ENCODE measurements around the gene FAM181A. TPM values are rescaled to one million over a fixed set of nuclear protein-coding genes. Genes with fewer than 3 reads are reported as not detected.

The FAM181A gene
- total RNA-seq, 1 experiment from 2014 or later: not detected

DNA sequence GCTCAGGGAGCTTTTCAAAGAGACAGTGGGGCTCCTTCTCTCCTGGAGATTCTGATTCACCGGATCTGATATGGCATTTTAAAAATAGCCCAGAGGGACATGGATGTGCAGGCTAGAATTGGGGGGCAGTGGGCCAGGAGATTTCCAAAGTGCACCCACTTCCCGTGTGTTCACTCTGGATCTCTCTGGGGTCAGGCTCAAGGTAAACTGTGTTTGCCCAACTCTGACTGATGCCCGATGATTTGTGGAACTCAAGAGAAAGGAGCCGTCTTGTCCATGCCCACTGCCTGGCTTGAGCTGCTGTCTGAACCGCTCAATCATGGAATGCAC lies 17.9 kb downstream of the FAM181A start:
- in situ Hi-C loops (cut with HindIII; ENCODE audit: low pct_unique_long_range_greater_than_20kb, low sequenced_read_pairs): no loop called here
- Histone ChIP-seq H3K4me1 (ENCODE audit: control insufficient read depth, insufficient read depth, low read length) (peaks cover 18% of the 10 kb centered on the region), H3K9me3 (ENCODE audit: control insufficient read depth, insufficient read depth, low read depth, low read length) (no peaks in the 10 kb centered on the region), H3K4me3 (ENCODE audit: low read depth in 2 of 2, low read length in 2 of 2) (no peak overlapping the region), H3K27me3 (ENCODE audit: control insufficient read depth, insufficient read depth, low read length) (no peaks in the 10 kb centered on the region), H3K36me3 (ENCODE audit: control insufficient read depth, insufficient read depth, low read length) (no peaks in the 10 kb centered on the region), H3K27ac (ENCODE audit: low read length) (no peak overlapping the region)
- intact Hi-C loops (cut with micrococcal nuclease; ENCODE audit: unreplicated experiment): no loop called here
- TF ChIP-seq POLR2AphosphoS5 (IDR thresholded peaks at IDR 0.05; ENCODE audit: low read depth, low read length): no peak
- TF ChIP-seq, protein P1, sequence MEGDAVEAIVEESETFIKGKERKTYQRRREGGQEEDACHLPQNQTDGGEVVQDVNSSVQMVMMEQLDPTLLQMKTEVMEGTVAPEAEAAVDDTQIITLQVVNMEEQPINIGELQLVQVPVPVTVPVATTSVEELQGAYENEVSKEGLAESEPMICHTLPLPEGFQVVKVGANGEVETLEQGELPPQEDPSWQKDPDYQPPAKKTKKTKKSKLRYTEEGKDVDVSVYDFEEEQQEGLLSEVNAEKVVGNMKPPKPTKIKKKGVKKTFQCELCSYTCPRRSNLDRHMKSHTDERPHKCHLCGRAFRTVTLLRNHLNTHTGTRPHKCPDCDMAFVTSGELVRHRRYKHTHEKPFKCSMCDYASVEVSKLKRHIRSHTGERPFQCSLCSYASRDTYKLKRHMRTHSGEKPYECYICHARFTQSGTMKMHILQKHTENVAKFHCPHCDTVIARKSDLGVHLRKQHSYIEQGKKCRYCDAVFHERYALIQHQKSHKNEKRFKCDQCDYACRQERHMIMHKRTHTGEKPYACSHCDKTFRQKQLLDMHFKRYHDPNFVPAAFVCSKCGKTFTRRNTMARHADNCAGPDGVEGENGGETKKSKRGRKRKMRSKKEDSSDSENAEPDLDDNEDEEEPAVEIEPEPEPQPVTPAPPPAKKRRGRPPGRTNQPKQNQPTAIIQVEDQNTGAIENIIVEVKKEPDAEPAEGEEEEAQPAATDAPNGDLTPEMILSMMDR (IDR thresholded peaks at IDR 0.05): no peak
- no peak for TF ChIP-seq SIN3A (IDR thresholded peaks at IDR 0.05; ENCODE audit: borderline replicate concordance, insufficient read depth, low read depth, low read length)
- TF ChIP-seq, protein P2, sequence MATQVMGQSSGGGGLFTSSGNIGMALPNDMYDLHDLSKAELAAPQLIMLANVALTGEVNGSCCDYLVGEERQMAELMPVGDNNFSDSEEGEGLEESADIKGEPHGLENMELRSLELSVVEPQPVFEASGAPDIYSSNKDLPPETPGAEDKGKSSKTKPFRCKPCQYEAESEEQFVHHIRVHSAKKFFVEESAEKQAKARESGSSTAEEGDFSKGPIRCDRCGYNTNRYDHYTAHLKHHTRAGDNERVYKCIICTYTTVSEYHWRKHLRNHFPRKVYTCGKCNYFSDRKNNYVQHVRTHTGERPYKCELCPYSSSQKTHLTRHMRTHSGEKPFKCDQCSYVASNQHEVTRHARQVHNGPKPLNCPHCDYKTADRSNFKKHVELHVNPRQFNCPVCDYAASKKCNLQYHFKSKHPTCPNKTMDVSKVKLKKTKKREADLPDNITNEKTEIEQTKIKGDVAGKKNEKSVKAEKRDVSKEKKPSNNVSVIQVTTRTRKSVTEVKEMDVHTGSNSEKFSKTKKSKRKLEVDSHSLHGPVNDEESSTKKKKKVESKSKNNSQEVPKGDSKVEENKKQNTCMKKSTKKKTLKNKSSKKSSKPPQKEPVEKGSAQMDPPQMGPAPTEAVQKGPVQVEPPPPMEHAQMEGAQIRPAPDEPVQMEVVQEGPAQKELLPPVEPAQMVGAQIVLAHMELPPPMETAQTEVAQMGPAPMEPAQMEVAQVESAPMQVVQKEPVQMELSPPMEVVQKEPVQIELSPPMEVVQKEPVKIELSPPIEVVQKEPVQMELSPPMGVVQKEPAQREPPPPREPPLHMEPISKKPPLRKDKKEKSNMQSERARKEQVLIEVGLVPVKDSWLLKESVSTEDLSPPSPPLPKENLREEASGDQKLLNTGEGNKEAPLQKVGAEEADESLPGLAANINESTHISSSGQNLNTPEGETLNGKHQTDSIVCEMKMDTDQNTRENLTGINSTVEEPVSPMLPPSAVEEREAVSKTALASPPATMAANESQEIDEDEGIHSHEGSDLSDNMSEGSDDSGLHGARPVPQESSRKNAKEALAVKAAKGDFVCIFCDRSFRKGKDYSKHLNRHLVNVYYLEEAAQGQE (IDR thresholded peaks at IDR 0.05; ENCODE audit: insufficient read depth in 1 of 2, low read depth in 2 of 2, low read length in 1 of 2): no peak
- no peak for TF ChIP-seq TCF7L2 (IDR thresholded peaks at IDR 0.05; ENCODE audit: low read depth, low read length)
- CTCF ChIA-PET: no interaction called here
- ATAC-seq (no peak), DNase-seq (ENCODE audit: low read depth, low spot score) (no peak)
- POLR2A ChIA-PET: no interaction called here
- no TSS peak for BruUV-seq (replicated peaks)

DNA sequence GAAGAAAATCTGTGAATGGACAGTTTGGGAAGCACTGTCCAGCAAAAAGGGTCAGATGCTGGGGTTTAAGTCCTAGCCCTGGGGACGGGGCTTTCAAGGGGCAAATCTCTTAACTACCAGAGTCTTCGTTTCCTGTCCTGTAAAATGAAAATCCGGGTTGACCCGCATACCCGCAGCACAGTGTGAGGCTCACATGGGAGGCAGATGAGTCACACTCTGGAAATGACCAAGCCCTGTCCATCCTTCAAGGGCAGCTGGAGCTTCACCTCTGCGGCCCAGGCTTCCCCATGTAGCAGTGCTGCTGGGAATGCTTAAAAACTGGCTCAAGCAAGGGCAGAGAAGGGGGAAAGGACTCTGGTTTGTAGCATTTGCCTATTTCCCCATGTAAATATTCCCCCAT lies 19.0 kb downstream of the FAM181A start:
- no TSS peak for BruUV-seq (replicated peaks)

More for the DNA sequence above, 19.0 kb downstream of the FAM181A start:
- CTCF ChIA-PET: interaction anchor here (0.5 kb wide), 1 partner anchor 140 kb away, joined by 5 read pairs; no protein-coding TSS in a partner anchor
- Histone ChIP-seq H3K9me3 (ENCODE audit: control insufficient read depth, insufficient read depth, low read depth, low read length) (no peaks in the 10 kb centered on the region), H3K36me3 (ENCODE audit: control insufficient read depth, insufficient read depth, low read length) (no peaks in the 10 kb centered on the region), H3K27ac (ENCODE audit: low read length) (no peak overlapping the region), H3K4me1 (ENCODE audit: control insufficient read depth, insufficient read depth, low read length) (peaks cover 18% of the 10 kb centered on the region), H3K27me3 (ENCODE audit: control insufficient read depth, insufficient read depth, low read length) (no peaks in the 10 kb centered on the region), H3K4me3 (ENCODE audit: low read depth in 2 of 2, low read length in 2 of 2) (no peak overlapping the region)
- intact Hi-C loops (cut with micrococcal nuclease; ENCODE audit: unreplicated experiment): no loop called here
- POLR2A ChIA-PET: no interaction called here
- TF ChIP-seq POLR2AphosphoS5 (IDR thresholded peaks at IDR 0.05; ENCODE audit: low read depth, low read length) (no peak), SIN3A (IDR thresholded peaks at IDR 0.05; ENCODE audit: borderline replicate concordance, insufficient read depth, low read depth, low read length) (no peak), TCF7L2 (IDR thresholded peaks at IDR 0.05; ENCODE audit: low read depth, low read length) (no peak)
- TF ChIP-seq, protein P1 (IDR thresholded peaks at IDR 0.05): no peak
- TF ChIP-seq, protein P2 (IDR thresholded peaks at IDR 0.05; ENCODE audit: insufficient read depth in 1 of 2, low read depth in 2 of 2, low read length in 1 of 2): no peak
- ATAC-seq (peak; percentile 37; the same call in 1 of the 2 replicates), DNase-seq (ENCODE audit: low read depth, low spot score) (no peak)
- in situ Hi-C loops (cut with HindIII; ENCODE audit: low pct_unique_long_range_greater_than_20kb, low sequenced_read_pairs): no loop called here

Measured in Panc1 (cell line).